Measurements from ENCODE around the gene RILPL1.
A peak's percentile ranks its signal among the peaks of the same experiment; 100 is the strongest.

The RILPL1 gene

DNA sequence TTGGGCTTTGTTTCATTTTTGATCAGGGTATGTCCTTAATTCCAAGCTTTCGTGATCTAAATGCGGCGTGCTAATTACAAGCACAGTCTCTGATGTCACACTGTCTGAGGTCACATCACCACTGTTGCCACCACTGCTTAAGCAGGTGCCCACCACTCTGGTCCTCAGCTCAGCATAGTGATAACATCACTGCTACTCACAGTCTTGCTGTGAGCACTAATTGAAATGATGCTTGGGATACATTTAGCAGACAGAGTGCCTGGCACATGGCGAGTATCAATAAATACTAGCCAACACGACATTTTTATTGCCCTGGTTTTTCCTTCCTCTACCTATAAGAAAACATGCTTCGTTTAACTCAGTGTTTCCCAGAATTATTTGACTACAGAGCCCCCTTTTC is 104.9 kb downstream of the RILPL1 start:
- FAIRE-seq (peak; percentile 63), DNase-seq (ENCODE audit: insufficient read length) (no peak)
- no peak for TF ChIP-seq POLR2A (IDR thresholded peaks at IDR 0.05; ENCODE audit: low read depth, low read length)
- TF ChIP-seq POLR2AphosphoS5 (IDR thresholded peaks at IDR 0.05; ENCODE audit: low read depth, low read length): no peak
- no peak for TF ChIP-seq TAF1 (IDR thresholded peaks at IDR 0.05; ENCODE audit: borderline replicate concordance, low read depth, low read length)

DNA sequence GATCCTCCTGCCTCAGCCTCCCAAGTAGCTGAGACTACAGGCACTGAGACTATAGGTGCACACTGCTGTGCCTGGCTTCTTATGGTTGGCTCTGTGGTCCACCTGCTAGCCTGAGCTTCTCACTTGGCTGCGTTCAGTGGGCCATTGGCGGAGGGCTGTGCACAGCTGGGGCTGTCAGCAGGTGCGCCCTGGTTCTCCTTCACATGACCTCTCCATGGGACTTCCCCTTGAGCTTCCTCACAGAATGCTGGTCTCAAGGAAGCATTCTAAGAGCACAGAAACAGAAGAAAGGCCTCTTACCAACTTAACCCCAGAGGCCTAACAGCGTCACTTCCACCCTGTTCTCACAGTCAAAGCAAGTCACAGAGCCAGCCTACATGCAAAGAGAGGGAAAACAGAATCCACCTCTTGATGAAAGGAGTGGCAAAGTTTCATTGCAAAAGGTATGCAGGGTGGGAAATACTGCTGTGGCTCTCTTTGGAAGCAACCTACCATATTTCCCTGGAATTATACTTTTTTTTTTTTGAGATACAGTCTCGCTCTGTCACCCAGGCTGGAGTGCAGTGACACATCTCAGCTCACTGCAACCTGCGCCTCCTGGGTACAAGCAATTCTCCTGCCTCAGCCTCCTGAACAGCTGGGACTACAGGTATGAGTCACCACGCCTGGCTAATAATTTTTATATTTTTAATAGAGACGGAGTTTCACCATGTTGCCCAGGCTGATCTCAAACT is 106.3 kb downstream of the RILPL1 start:
- peak; percentile 100 for FAIRE-seq
- TF ChIP-seq POLR2A (IDR thresholded peaks at IDR 0.05; ENCODE audit: low read depth, low read length) (peak; percentile 43; the same call in 1 of the 2 replicates), TAF1 (IDR thresholded peaks at IDR 0.05; ENCODE audit: borderline replicate concordance, low read depth, low read length) (no peak), POLR2AphosphoS5 (IDR thresholded peaks at IDR 0.05; ENCODE audit: low read depth, low read length) (peak; percentile 76; the same call in 1 of the 2 replicates)
- DNase-seq (ENCODE audit: insufficient read length): peak; percentile 79

DNA sequence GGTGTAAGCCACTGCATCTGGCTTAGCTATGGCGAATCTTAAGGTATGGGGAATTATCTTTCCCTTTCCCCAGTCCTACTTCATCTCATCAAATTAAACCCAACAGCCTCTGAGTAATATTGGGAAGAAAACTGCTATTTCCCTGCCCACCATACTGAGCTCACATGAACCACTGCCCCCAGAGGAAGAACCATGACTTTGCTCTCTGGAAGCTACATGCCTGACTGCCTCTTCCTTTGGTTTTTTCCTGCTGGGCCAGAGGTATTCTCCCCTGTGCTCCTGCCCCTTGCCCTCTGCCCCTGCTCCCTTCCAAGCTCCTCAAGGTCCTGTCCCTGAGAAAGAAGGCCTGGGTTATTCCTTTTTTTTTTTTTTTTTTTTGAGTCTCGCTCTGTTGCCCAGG is 112.2 kb downstream of the RILPL1 start:
- no peak for DNase-seq (ENCODE audit: insufficient read length)
- TF ChIP-seq POLR2AphosphoS5 (IDR thresholded peaks at IDR 0.05; ENCODE audit: low read depth, low read length): no peak
- no peak for FAIRE-seq

Measured in GM12892 (cell line).